Activated CD8-positive, alpha-beta memory T cell treated with anti-CD3 and anti-CD28 coated beads for 36 hours (primary cell): ENCODE results near the gene SLC6A2. TPM values are rescaled to one million over a fixed set of nuclear protein-coding genes. Genes with fewer than 3 reads are reported as not detected.
"Not testable (repeated sequence)": the region's sequence is repeated elsewhere in the genome, so short reads cannot be mapped to it uniquely, and the experiment has no call there.

Source experiments
- CTCF ChIA-PET: fragments of 350-600 bp; sonication (Branson Sonifier 250); formaldehyde crosslinking; loops from one replicate; lab custom pipeline; 2021; ENCODE audit warnings: antibody characterized with exemption; lab: Charles Lee
- POLR2A ChIA-PET: fragments of 350-600 bp; sonication (Branson Sonifier 250); formaldehyde crosslinking; loops from one replicate; lab custom pipeline; 2021; ENCODE audit warnings: antibody characterized with exemption; lab: Charles Lee
- total RNA-seq, 2 experiments: library from RNA; stranded (reverse); gene quantifications; one replicate each; pipeline ENCODE4 v1.2.3, GENCODE V29; 2021

SLC6A2 gene
- total RNA-seq, 2 experiments from 2014 or later, result not detected

DNA sequence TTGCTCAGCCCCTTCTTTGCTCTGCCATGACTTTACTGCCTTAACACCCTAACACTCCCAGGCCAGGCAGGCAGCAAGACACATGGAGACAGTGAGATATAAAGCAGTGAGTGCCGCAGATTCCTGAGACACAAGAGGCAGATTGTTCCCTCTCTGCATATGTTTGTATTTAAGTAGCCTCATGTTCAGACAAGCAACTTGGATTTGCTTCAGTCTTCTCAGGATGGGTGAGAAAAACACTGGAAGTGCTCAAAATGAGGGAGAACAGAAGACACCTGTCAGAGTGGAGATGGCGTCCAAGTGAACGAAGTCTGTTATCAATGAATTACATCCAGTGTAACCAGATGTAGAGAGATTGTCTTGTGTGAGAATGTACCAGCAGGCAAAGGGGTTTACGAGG, 90.3 kb downstream of the SLC6A2 start:
- CTCF ChIA-PET, result no interaction called here
- POLR2A ChIA-PET, result no interaction called here

DNA sequence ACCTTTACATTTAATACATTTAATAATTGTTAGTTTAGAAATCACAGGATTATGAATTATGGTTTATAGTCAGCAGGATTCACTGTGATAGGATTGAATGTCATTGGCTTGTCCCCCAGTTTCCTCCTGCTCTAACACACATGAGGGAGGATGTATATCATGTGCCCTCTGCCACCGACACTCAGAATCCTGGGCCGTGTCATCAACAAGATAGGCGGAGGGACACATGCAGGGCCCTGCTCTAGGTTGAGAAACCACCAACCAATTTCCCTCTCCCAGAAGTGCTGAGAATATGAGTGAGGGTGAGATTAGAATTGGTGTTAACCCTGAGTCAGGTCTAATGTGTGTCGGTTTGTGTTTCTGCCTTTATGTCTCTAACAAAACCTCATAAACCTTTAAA, 92.0 kb downstream of the SLC6A2 start:
- ChIA-PET CTCF (no interaction called here), POLR2A (no interaction called here)

DNA sequence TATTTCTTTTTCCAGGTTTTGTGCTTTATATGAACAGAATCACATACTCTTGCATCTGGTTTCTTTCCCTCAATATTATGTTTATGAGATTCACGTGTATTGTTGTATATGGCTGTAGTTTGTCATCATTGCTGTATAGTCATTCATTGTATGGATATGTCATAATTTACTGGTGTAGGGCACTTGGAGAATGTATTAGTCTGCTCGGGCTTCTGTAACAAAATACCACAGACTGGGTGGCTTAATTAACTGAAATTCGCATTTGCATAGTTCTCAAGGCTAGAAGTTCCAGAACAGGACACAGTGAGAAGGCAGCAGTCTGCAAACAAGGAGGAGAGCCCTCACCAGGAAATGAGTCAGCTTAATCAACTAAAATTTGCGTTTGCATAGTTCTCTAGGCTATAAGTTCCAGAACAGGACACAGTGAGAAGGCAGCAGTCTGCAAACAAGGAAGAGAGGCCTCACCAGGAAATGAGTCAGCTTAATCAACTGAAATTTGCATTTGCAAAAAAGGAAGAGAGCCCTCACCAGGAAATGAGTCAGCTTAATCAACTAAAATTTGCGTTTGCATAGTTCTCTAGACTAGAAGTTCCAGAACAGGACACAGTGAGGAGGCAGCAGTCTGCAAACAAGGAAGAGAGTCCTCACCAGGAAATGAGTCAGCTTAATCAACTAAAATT, 96.8 kb downstream of the SLC6A2 start:
- CTCF ChIA-PET, POLR2A ChIA-PET: not testable (repeated sequence)

- POLR2A ChIA-PET, CTCF ChIA-PET: not testable (repeated sequence)
Observed at GRCh38 chr16:55753145-55753631, 97.4 kb downstream of the SLC6A2 start.

Other genes starting within 250 kb of the SLC6A2 start
- not detected for gene MMP2, start 176.8 kb upstream of the SLC6A2 start, total RNA-seq
- under 1 TPM; 0.10 to 0.19 TPM for gene LPCAT2, start 146.9 kb upstream of the SLC6A2 start, total RNA-seq
- not detected for gene CAPNS2, start 89.3 kb upstream of the SLC6A2 start, total RNA-seq
- gene CES1, start 177.1 kb downstream of the SLC6A2 start, total RNA-seq, result not detected
- gene CES5A, start 219.4 kb downstream of the SLC6A2 start, total RNA-seq, result not detected